ENCODE data around the gene GJB6. TPM values are rescaled to one million over a fixed set of nuclear protein-coding genes. Genes with fewer than 3 reads are reported as not detected.

Gene GJB6
- total and polyA plus RNA-seq, 2 donors (not counting 3 experiments of a cell fraction or from before 2014, with no cell fraction given), result not detected

DNA sequence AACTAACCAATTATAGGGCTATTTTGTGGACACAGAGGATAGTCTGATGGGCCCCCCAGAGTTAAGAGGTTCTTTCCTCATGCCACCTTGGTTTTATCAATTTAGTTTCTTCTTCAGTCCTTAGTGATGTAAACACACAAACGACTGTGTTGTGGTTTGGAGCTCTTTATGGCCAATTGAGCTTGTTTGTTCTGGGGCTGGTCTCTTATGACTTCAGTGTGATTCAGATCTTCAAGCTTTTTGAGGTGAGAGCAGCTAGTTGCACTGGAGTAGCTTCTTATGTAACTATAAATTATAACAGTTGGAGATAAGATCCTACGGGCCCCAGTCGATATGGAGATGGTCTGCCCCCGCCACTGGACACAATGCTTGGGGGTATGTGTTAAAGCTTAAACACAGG is 22.0 kb upstream of the GJB6 start:
- Histone ChIP-seq H3K9ac (replicated peaks; ENCODE audit: extremely low read depth, insufficient read depth, low read length) (no peak overlapping the region), H3K36me3 (ENCODE audit: control insufficient read depth in 2 of 2, extremely low read depth in 1 of 2, insufficient read depth in 2 of 2, low read length in 2 of 2) (no peaks in the 10 kb centered on the region), H3K4me1 (ENCODE audit: control insufficient read depth, extremely low read depth, insufficient read depth, low read length) (no peaks in the 10 kb centered on the region), H3K4me3 (replicated peaks in 1 of 3; ENCODE audit: insufficient read depth in 1 of 3, low read depth in 1 of 3, low read length in 3 of 3) (no peak overlapping the region), H4K20me1 (replicated peaks; ENCODE audit: control insufficient read depth, extremely low read depth, insufficient read depth, low read length) (no peaks in the 10 kb centered on the region), H3K27me3 (ENCODE audit: control insufficient read depth in 2 of 2, insufficient read depth in 2 of 2, low read length in 2 of 2) (no peaks in the 10 kb centered on the region), H3K27ac (ENCODE audit: insufficient read depth, low read depth, low read length) (no peak overlapping the region), H3K4me2 (ENCODE audit: insufficient read depth, low read length) (no peak overlapping the region), H2AFZ (ENCODE audit: low read depth, low read length) (no peak overlapping the region), H3K9me3 (replicated peaks; ENCODE audit: control insufficient read depth, insufficient read depth, low read length) (no peaks in the 10 kb centered on the region), H3K9me1 (replicated peaks; ENCODE audit: control insufficient read depth, extremely low read depth, insufficient read depth, low read length) (no peaks in the 10 kb centered on the region), H3K79me2 (ENCODE audit: control insufficient read depth, insufficient read depth, low read length) (no peaks in the 10 kb centered on the region)
- intact Hi-C loops (cut with micrococcal nuclease), result no loop called here
- BruUV-seq (replicated peaks), result no TSS peak
- TF ChIP-seq GATA2 (IDR thresholded peaks at IDR 0.05; ENCODE audit: insufficient read depth, insufficient read length, low read depth, low read length), result no peak
- no peak for TF ChIP-seq MAX (IDR thresholded peaks at IDR 0.05; ENCODE audit: insufficient read depth, insufficient read length)
- TF ChIP-seq JUN (IDR thresholded peaks at IDR 0.05; ENCODE audit: borderline replicate concordance, insufficient read depth, insufficient read length, low read depth), result no peak
- ChIA-PET POLR2A (no interaction called here), CTCF (no interaction called here)
- no peak for FAIRE-seq
- no peak for DNase-seq (ENCODE audit: low read depth, low spot score)
- dilution Hi-C loops (cut with MboI; ENCODE audit: extremely low pct_ligation_motif_present, low sequenced_read_pairs), result no loop called here

GRCh38 chr13:20249913-20250312 is 17.8 kb upstream of the GJB6 start:
- Histone ChIP-seq H3K4me3 (replicated peaks in 1 of 3; ENCODE audit: insufficient read depth in 1 of 3, low read depth in 1 of 3, low read length in 3 of 3) (no peak overlapping the region), H2AFZ (ENCODE audit: low read depth, low read length) (no peak overlapping the region), H3K27me3 (ENCODE audit: control insufficient read depth in 2 of 2, insufficient read depth in 2 of 2, low read length in 2 of 2) (no peaks in the 10 kb centered on the region), H3K79me2 (ENCODE audit: control insufficient read depth, insufficient read depth, low read length) (no peaks in the 10 kb centered on the region), H3K36me3 (ENCODE audit: control insufficient read depth in 2 of 2, extremely low read depth in 1 of 2, insufficient read depth in 2 of 2, low read length in 2 of 2) (no peaks in the 10 kb centered on the region), H3K9me1 (replicated peaks; ENCODE audit: control insufficient read depth, extremely low read depth, insufficient read depth, low read length) (no peaks in the 10 kb centered on the region), H3K9ac (replicated peaks; ENCODE audit: extremely low read depth, insufficient read depth, low read length) (no peak overlapping the region), H4K20me1 (replicated peaks; ENCODE audit: control insufficient read depth, extremely low read depth, insufficient read depth, low read length) (no peaks in the 10 kb centered on the region), H3K9me3 (replicated peaks; ENCODE audit: control insufficient read depth, insufficient read depth, low read length) (no peaks in the 10 kb centered on the region), H3K27ac (ENCODE audit: insufficient read depth, low read depth, low read length) (no peak overlapping the region), H3K4me2 (ENCODE audit: insufficient read depth, low read length) (no peak overlapping the region), H3K4me1 (ENCODE audit: control insufficient read depth, extremely low read depth, insufficient read depth, low read length) (no peaks in the 10 kb centered on the region)
- intact Hi-C loops (cut with micrococcal nuclease) (no loop called here), dilution Hi-C loops (cut with MboI; ENCODE audit: extremely low pct_ligation_motif_present, low sequenced_read_pairs) (no loop called here)
- DNase-seq (ENCODE audit: low read depth, low spot score) (no peak), FAIRE-seq (no peak)
- TF ChIP-seq POLR2AphosphoS5 (IDR thresholded peaks at IDR 0.05; ENCODE audit: insufficient read depth, low read depth, low read length) (no peak), GATA2 (IDR thresholded peaks at IDR 0.05; ENCODE audit: insufficient read depth, insufficient read length, low read depth, low read length) (no peak), FOS (IDR thresholded peaks at IDR 0.05; ENCODE audit: borderline replicate concordance, insufficient read depth, low read length) (no peak), EZH2 (IDR thresholded peaks at IDR 0.05; ENCODE audit: borderline replicate concordance, low read depth, low read length, severe bottlenecking) (no peak), JUN (IDR thresholded peaks at IDR 0.05; ENCODE audit: borderline replicate concordance, insufficient read depth, insufficient read length, low read depth) (no peak), MYC (IDR thresholded peaks at IDR 0.05; ENCODE audit: low read depth, low read length) (no peak), POLR2A (IDR thresholded peaks at IDR 0.05; ENCODE audit: low read depth, low read length) (no peak), MAX (IDR thresholded peaks at IDR 0.05; ENCODE audit: insufficient read depth, insufficient read length) (no peak)
- TF ChIP-seq, protein P1, sequence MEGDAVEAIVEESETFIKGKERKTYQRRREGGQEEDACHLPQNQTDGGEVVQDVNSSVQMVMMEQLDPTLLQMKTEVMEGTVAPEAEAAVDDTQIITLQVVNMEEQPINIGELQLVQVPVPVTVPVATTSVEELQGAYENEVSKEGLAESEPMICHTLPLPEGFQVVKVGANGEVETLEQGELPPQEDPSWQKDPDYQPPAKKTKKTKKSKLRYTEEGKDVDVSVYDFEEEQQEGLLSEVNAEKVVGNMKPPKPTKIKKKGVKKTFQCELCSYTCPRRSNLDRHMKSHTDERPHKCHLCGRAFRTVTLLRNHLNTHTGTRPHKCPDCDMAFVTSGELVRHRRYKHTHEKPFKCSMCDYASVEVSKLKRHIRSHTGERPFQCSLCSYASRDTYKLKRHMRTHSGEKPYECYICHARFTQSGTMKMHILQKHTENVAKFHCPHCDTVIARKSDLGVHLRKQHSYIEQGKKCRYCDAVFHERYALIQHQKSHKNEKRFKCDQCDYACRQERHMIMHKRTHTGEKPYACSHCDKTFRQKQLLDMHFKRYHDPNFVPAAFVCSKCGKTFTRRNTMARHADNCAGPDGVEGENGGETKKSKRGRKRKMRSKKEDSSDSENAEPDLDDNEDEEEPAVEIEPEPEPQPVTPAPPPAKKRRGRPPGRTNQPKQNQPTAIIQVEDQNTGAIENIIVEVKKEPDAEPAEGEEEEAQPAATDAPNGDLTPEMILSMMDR (IDR thresholded peaks at IDR 0.05; ENCODE audit: extremely low read depth in 1 of 2, insufficient read depth in 1 of 2, low read depth in 1 of 2, low read length in 2 of 2), result no peak
- ChIA-PET POLR2A (no interaction called here), CTCF (interaction anchor here (1.1 kb wide), 1 partner anchor 9 kb away, joined by 3 read pairs; no protein-coding TSS in a partner anchor)
- BruUV-seq (replicated peaks), result no TSS peak
